Suprapubic skin (tissue), 4 donors: ENCODE data around the gene GRPEL2. TPM values are rescaled to one million over a fixed set of nuclear protein-coding genes. Genes with fewer than 3 reads are reported as not detected.

Experiments used
- DNase-seq, 2 donors: peaks; one replicate each; pipeline ENCODE4 v3.0.0-alpha.2; 2019; ENCODE audit warnings: low spot score in 2 of 2
- H3K27ac ChIP-seq: fragments of 200-600 bp; sonication (generic); one replicate; pipeline ENCODE4 v1.5.1; 2019
- H3K27me3 ChIP-seq: fragments of 200-600 bp; sonication (generic); one replicate; pipeline ENCODE4 v1.5.1; 2019
- H3K36me3 ChIP-seq: fragments of 200-600 bp; sonication (generic); one replicate; pipeline ENCODE4 v1.5.1; 2019
- H3K4me1 ChIP-seq: fragments of 200-600 bp; sonication (generic); one replicate; pipeline ENCODE4 v1.5.1; 2019
- H3K4me3 ChIP-seq: fragments of 200-600 bp; sonication (generic); one replicate; pipeline ENCODE4 v1.5.1; 2019; ENCODE audit warnings: mild to moderate bottlenecking
- H3K9me3 ChIP-seq: fragments of 200-600 bp; sonication (generic); one replicate; pipeline ENCODE4 v1.5.1; 2019
- CTCF ChIP-seq, 2 donors: fragments of 200-600 bp in 1 of 2; fragments of 450-650 bp in 1 of 2; sonication (generic) in 1 of 2; IDR thresholded peaks; one replicate each; pipeline ENCODE4 v1.5.1; 2016 to 2019; ENCODE audit warnings: antibody characterized with exemption in 2 of 2, mild to moderate bottlenecking in 1 of 2, moderate library complexity in 1 of 2
- EP300 ChIP-seq: sonication (generic); formaldehyde crosslinking; IDR thresholded peaks from one replicate; pipeline ENCODE4 v1.6.1; 2017; ENCODE audit warnings: antibody characterized with exemption
- POLR2A ChIP-seq, 2 donors: fragments of 450-650 bp; IDR thresholded peaks; one replicate each; pipeline ENCODE4 v1.6.1; 2017; ENCODE audit warnings: antibody characterized with exemption in 2 of 2, mild to moderate bottlenecking in 2 of 2, moderate library complexity in 2 of 2
- POLR2AphosphoS5 ChIP-seq, 3 donors: sonication (generic); formaldehyde crosslinking; IDR thresholded peaks; one replicate each; pipeline ENCODE4 v1.6.1; 2017; ENCODE audit warnings: antibody characterized with exemption in 3 of 3
- WGBS: methylation state at CpG from one replicate; pipeline ENCODE4 v1.1.5; 2018; 5-methylcytosine and 5-hydroxymethylcytosine counted together
- total RNA-seq, 4 donors: library from RNA; depleted of rRNA; stranded (reverse); fragments of >200 nt; gene quantifications; one replicate each; pipeline ENCODE4 v1.1.0, GENCODE V29; 2016

GRPEL2 gene
- total RNA-seq, 4 donors from 2014 or later, result 8.4 to 12.4 (median 10.6) TPM

GRCh38 chr5:149333711-149334443 lies 11.4 kb upstream of the GRPEL2 start:
- H3K27ac ChIP-seq, result no peak overlapping the region
- H3K9me3 ChIP-seq, result no peaks in the 10 kb centered on the region
- 82% methylated on average over 2 of the region's 2 CpGs for WGBS
- no peaks in the 10 kb centered on the region for H3K4me1 ChIP-seq
- DNase-seq, result no peak
- no peaks in the 10 kb centered on the region for H3K27me3 ChIP-seq
- TF ChIP-seq CTCF (IDR thresholded peaks at IDR 0.05) (no peak), POLR2AphosphoS5 (IDR thresholded peaks at IDR 0.05) (no peak), EP300 (no peak), POLR2A (IDR thresholded peaks at IDR 0.05) (no peak)
- H3K4me3 ChIP-seq, result no peak overlapping the region
- H3K36me3 ChIP-seq, result peaks cover 53% of the 10 kb centered on the region

- Histone ChIP-seq H3K36me3 (peaks cover 52% of the 10 kb centered on the region), H3K27ac (no peak overlapping the region), H3K4me1 (no peaks in the 10 kb centered on the region), H3K4me3 (no peak overlapping the region), H3K9me3 (no peaks in the 10 kb centered on the region), H3K27me3 (no peaks in the 10 kb centered on the region)
- 86% methylated on average over 4 of the region's 4 CpGs for WGBS
- TF ChIP-seq POLR2AphosphoS5 (IDR thresholded peaks at IDR 0.05) (no peak), CTCF (IDR thresholded peaks at IDR 0.05) (no peak), EP300 (no peak), POLR2A (IDR thresholded peaks at IDR 0.05) (no peak)
- no peak for DNase-seq
These were observed 7.6 kb upstream of the GRPEL2 start for GRCh38 chr5:149337736-149338135.

- no peaks in the 10 kb centered on the region for H3K9me3 ChIP-seq
- TF ChIP-seq EP300 (no peak), POLR2AphosphoS5 (IDR thresholded peaks at IDR 0.05) (no peak), POLR2A (IDR thresholded peaks at IDR 0.05) (no peak), CTCF (IDR thresholded peaks at IDR 0.05) (no peak)
- no peaks in the 10 kb centered on the region for H3K4me1 ChIP-seq
- no peaks in the 10 kb centered on the region for H3K27me3 ChIP-seq
- DNase-seq, result no peak
- no peak overlapping the region for H3K27ac ChIP-seq
- 77% methylated on average over 1 of the region's 1 CpG for WGBS
- no peak overlapping the region for H3K4me3 ChIP-seq
- H3K36me3 ChIP-seq, result peaks cover 46% of the 10 kb centered on the region
These were observed 6.9 kb upstream of the GRPEL2 start for GRCh38 chr5:149338364-149338763.

GRCh38 chr5:149340920-149341319 lies 4.4 kb upstream of the GRPEL2 start:
- 84% methylated on average over 1 of the region's 1 CpG for WGBS
- Histone ChIP-seq H3K9me3 (no peaks in the 10 kb centered on the region), H3K27ac (no peak overlapping the region), H3K27me3 (no peaks in the 10 kb centered on the region), H3K4me1 (peaks cover 14% of the 10 kb centered on the region), H3K4me3 (no peak overlapping the region), H3K36me3 (peaks cover 30% of the 10 kb centered on the region)
- DNase-seq, result no peak
- no peak for TF ChIP-seq POLR2AphosphoS5 (IDR thresholded peaks at IDR 0.05)
- no peak for TF ChIP-seq POLR2A (IDR thresholded peaks at IDR 0.05)
- TF ChIP-seq EP300, result no peak
- TF ChIP-seq CTCF (IDR thresholded peaks at IDR 0.05), result no peak

- no peaks in the 10 kb centered on the region for H3K27me3 ChIP-seq
- DNase-seq, result no peak
- no peak overlapping the region for H3K27ac ChIP-seq
- peaks cover 21% of the 10 kb centered on the region for H3K4me1 ChIP-seq
- no peaks in the 10 kb centered on the region for H3K9me3 ChIP-seq
- no peak overlapping the region for H3K4me3 ChIP-seq
- TF ChIP-seq CTCF (IDR thresholded peaks at IDR 0.05) (no peak), POLR2AphosphoS5 (IDR thresholded peaks at IDR 0.05) (no peak), EP300 (no peak), POLR2A (IDR thresholded peaks at IDR 0.05) (no peak)
- H3K36me3 ChIP-seq, result peaks cover 21% of the 10 kb centered on the region
These were observed 3.4 kb upstream of the GRPEL2 start for GRCh38 chr5:149341876-149342275.
